Peyer's patch (tissue), 4 donors: ENCODE results near the gene PAX7.

Experiments used
- POLR2A ChIP-seq, 2 donors: fragments of 450-650 bp; IDR thresholded peaks; one replicate each; pipeline ENCODE4 v1.5.1; 2017; ENCODE audit warnings: antibody characterized with exemption in 2 of 2, mild to moderate bottlenecking in 2 of 2, moderate library complexity in 2 of 2
- TF ChIP-seq, protein P1 (sequence below), 6 experiments: fragments of 450-650 bp in 4 of 6; fragments of 200-600 bp in 2 of 6; sonication (generic) in 1 of 6; IDR thresholded peaks; one replicate each; pipeline ENCODE4 v1.5.1; 2017 to 2019; ENCODE audit warnings: antibody characterized with exemption in 6 of 6, mild to moderate bottlenecking in 3 of 6, moderate library complexity in 1 of 6

DNA sequence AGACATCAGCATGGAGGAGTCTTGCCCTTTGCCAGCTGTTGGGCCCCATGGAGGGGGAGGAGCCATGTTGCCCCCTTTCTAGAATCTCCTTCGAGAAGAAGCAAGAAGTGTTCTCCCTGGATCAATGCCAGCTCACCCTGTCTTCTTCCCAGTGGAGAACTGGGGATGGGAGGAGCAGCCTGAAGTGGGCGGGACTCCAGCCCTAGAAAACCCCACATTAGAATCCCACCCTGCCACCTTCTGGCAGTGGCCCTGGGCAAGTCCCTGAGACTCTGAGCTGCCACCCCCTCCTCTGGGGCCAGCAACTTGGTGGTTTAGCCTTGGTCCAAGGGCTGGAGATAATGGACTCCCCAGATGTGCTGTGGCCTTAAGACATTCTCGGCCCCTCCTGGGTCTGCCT lies 51.7 kb downstream of the PAX7 start:
- TF ChIP-seq, protein P1, sequence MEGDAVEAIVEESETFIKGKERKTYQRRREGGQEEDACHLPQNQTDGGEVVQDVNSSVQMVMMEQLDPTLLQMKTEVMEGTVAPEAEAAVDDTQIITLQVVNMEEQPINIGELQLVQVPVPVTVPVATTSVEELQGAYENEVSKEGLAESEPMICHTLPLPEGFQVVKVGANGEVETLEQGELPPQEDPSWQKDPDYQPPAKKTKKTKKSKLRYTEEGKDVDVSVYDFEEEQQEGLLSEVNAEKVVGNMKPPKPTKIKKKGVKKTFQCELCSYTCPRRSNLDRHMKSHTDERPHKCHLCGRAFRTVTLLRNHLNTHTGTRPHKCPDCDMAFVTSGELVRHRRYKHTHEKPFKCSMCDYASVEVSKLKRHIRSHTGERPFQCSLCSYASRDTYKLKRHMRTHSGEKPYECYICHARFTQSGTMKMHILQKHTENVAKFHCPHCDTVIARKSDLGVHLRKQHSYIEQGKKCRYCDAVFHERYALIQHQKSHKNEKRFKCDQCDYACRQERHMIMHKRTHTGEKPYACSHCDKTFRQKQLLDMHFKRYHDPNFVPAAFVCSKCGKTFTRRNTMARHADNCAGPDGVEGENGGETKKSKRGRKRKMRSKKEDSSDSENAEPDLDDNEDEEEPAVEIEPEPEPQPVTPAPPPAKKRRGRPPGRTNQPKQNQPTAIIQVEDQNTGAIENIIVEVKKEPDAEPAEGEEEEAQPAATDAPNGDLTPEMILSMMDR (IDR thresholded peaks at IDR 0.05): no peak
- TF ChIP-seq POLR2A (IDR thresholded peaks at IDR 0.05): no peak
